Neural progenitor cell (in vitro differentiated cells): ENCODE data around the gene PIP5K1B. TPM values are rescaled to one million over a fixed set of nuclear protein-coding genes. Genes with fewer than 3 reads are reported as not detected.

ENCODE experiments used
- DNase-seq: peaks from one replicate; pipeline ENCODE4 v3.0.0-alpha.2; 2016; ENCODE audit warnings: low spot score
- H2AFZ ChIP-seq: fragments of 200-600 bp; sonication (generic); replicated peaks from 2 replicates; pipeline ENCODE4 v1.6.1; 2016; ENCODE audit warnings: antibody characterized with exemption
- H3F3A ChIP-seq: fragments of 200-600 bp; sonication (generic); 2 replicates; pipeline ENCODE4 v1.6.1; 2016; ENCODE audit warnings: antibody characterized with exemption, low read depth
- H3K27ac ChIP-seq: fragments of 200-600 bp; sonication (generic); 2 replicates; pipeline ENCODE4 v1.5.1; 2016; ENCODE audit warnings: mild to moderate bottlenecking
- H3K27me3 ChIP-seq: fragments of 200-600 bp; sonication (generic); 2 replicates; pipeline ENCODE4 v1.6.1; 2016; ENCODE audit warnings: mild to moderate bottlenecking, moderate library complexity
- H3K36me3 ChIP-seq: fragments of 200-600 bp; sonication (generic); 2 replicates; pipeline ENCODE4 v1.5.1; 2016
- H3K4me1 ChIP-seq: fragments of 200-600 bp; sonication (generic); 2 replicates; pipeline ENCODE4 v1.6.1; 2016; ENCODE audit warnings: mixed run types
- H3K4me2 ChIP-seq: fragments of 200-600 bp; sonication (generic); 2 replicates; pipeline ENCODE4 v1.6.1; 2016
- H3K4me3 ChIP-seq: fragments of 200-600 bp; sonication (generic); 2 replicates; pipeline ENCODE4 v1.5.1; 2016
- H3K79me2 ChIP-seq: fragments of 200-600 bp; sonication (generic); 2 replicates; pipeline ENCODE4 v1.6.1; 2016; ENCODE audit warnings: low read depth
- H3K9ac ChIP-seq: fragments of 200-600 bp; sonication (generic); 2 replicates; pipeline ENCODE4 v1.6.1; 2016
- H3K9me3 ChIP-seq: fragments of 200-600 bp; sonication (generic); 2 replicates; pipeline ENCODE4 v1.5.1; 2016; ENCODE audit warnings: low read depth
- H4K20me1 ChIP-seq: fragments of 200-600 bp; sonication (generic); 2 replicates; pipeline ENCODE4 v1.6.1; 2016; ENCODE audit warnings: low read depth
- H3K27ac Mint-ChIP-seq: 3 replicates; pipeline ENCODE4 v1.8.0; 2021; ENCODE audit warnings: mixed read lengths
- H3K27me3 Mint-ChIP-seq: 2 replicates; pipeline ENCODE4 v1.8.0; 2022; ENCODE audit warnings: low read depth, mild to moderate bottlenecking, inconsistent platforms, moderate library complexity, mixed read lengths; ENCODE audit not compliant: insufficient read depth
- H3K36me3 Mint-ChIP-seq: 3 replicates; pipeline ENCODE4 v1.8.0; 2021; ENCODE audit warnings: mixed read lengths
- H3K4me1 Mint-ChIP-seq: 3 replicates; pipeline ENCODE4 v1.8.0; 2021; ENCODE audit warnings: mixed read lengths
- H3K4me3 Mint-ChIP-seq: 3 replicates; pipeline ENCODE4 v1.8.0; 2021; ENCODE audit warnings: mild to moderate bottlenecking, moderate library complexity, mixed read lengths
- H3K9me3 Mint-ChIP-seq: 3 replicates; pipeline ENCODE4 v1.8.0; 2020; ENCODE audit warnings: mixed read lengths
- EZH2 ChIP-seq: fragments of 200-600 bp; sonication (generic); IDR thresholded peaks from 2 replicates; pipeline ENCODE4 v1.6.1; 2017; ENCODE audit warnings: antibody characterized with exemption, mild to moderate bottlenecking, moderate library complexity
- EZH2phosphoT487 ChIP-seq: fragments of 200-600 bp; sonication (generic); IDR thresholded peaks from 2 replicates; pipeline ENCODE4 v1.6.1; 2017; ENCODE audit warnings: antibody characterized with exemption
- total RNA-seq: library from RNA; depleted of rRNA; stranded (reverse); fragments of >200 nt; gene quantifications from 2 replicates; pipeline ENCODE4 v1.2.3, GENCODE V29; 2015; ENCODE audit warnings: low replicate concordance
- TF ChIP-seq, protein P1 (sequence below): fragments of 200-600 bp; sonication (generic); IDR thresholded peaks from 2 replicates; pipeline ENCODE4 v1.5.1; 2017; ENCODE audit warnings: antibody characterized with exemption, mild to moderate bottlenecking

Gene PIP5K1B
- total RNA-seq, 1 donor from 2014 or later, result 3.2 TPM

DNA sequence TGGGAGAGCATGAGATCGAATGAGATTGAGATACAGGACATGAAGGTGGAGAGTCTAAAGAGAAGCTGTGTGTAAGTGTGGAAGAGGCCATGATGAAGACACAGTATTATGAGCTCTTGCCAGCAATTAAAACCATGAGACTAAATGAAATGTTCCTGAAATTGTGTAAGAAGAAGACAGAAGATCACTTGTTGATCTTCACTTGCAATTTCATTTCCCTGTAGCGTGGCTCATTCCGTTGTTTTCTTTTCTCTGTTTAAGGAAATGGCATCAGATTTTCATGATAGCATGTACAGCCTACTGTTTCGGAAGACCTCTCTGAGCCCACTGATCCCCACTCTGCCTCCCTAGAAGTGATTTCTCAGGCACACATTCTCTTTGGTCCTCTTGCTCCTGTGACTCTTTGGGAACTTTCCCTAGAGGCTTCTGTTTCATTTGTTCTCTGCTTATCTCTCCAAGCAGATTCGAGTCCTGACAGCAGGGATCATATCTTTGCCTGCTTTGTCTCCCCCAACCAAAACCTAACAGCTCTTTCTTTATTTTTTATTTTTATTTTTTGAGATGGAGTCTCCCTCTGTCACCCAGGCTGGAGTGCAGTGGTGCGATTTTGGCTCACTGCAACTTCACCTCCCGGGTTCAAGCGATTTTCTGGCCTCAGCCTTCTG is 16.8 kb downstream of the PIP5K1B start:
- Histone ChIP-seq H4K20me1 (no peaks in the 10 kb centered on the region), H3K9me3 (no peaks in the 10 kb centered on the region), H3K27me3 (peaks cover 20% of the 10 kb centered on the region), H3K36me3 (no peaks in the 10 kb centered on the region), H3F3A (no peaks in the 10 kb centered on the region), H3K4me3 (no peak overlapping the region), H3K9ac (no peak overlapping the region), H3K79me2 (no peaks in the 10 kb centered on the region), H3K27ac (no peak overlapping the region), H3K4me2 (no peak overlapping the region), H2AFZ (no peak overlapping the region), H3K4me1 (peaks cover 15% of the 10 kb centered on the region)
- Mint-ChIP-seq H3K4me3 (no peak overlapping the region), H3K4me1 (peaks cover 17% of the 10 kb centered on the region), H3K27ac (no peak overlapping the region), H3K27me3 (no peaks in the 10 kb centered on the region), H3K9me3 (peaks cover 9% of the 10 kb centered on the region), H3K36me3 (peaks cover 6% of the 10 kb centered on the region)
- no peak for DNase-seq
- TF ChIP-seq EZH2phosphoT487 (no peak), EZH2 (no peak)
- TF ChIP-seq, protein P1, sequence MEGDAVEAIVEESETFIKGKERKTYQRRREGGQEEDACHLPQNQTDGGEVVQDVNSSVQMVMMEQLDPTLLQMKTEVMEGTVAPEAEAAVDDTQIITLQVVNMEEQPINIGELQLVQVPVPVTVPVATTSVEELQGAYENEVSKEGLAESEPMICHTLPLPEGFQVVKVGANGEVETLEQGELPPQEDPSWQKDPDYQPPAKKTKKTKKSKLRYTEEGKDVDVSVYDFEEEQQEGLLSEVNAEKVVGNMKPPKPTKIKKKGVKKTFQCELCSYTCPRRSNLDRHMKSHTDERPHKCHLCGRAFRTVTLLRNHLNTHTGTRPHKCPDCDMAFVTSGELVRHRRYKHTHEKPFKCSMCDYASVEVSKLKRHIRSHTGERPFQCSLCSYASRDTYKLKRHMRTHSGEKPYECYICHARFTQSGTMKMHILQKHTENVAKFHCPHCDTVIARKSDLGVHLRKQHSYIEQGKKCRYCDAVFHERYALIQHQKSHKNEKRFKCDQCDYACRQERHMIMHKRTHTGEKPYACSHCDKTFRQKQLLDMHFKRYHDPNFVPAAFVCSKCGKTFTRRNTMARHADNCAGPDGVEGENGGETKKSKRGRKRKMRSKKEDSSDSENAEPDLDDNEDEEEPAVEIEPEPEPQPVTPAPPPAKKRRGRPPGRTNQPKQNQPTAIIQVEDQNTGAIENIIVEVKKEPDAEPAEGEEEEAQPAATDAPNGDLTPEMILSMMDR, result no peak

GRCh38 chr9:68725070-68725469 is 20.0 kb downstream of the PIP5K1B start:
- Histone ChIP-seq H3K9ac (no peak overlapping the region), H3K4me3 (no peak overlapping the region), H3K27me3 (peaks cover 10% of the 10 kb centered on the region), H3K4me2 (no peak overlapping the region), H3K79me2 (no peaks in the 10 kb centered on the region), H2AFZ (no peak overlapping the region), H3K9me3 (no peaks in the 10 kb centered on the region), H4K20me1 (no peaks in the 10 kb centered on the region), H3K36me3 (no peaks in the 10 kb centered on the region), H3K27ac (no peak overlapping the region), H3F3A (no peaks in the 10 kb centered on the region), H3K4me1 (no peaks in the 10 kb centered on the region)
- H3K27me3 Mint-ChIP-seq, result no peaks in the 10 kb centered on the region
- peaks cover 24% of the 10 kb centered on the region for H3K36me3 Mint-ChIP-seq
- no peak overlapping the region for H3K27ac Mint-ChIP-seq
- H3K9me3 Mint-ChIP-seq, result peaks cover 9% of the 10 kb centered on the region
- peaks cover 3% of the 10 kb centered on the region for H3K4me1 Mint-ChIP-seq
- no peak for DNase-seq
- no peak overlapping the region for H3K4me3 Mint-ChIP-seq
- TF ChIP-seq, protein P1, result no peak
- TF ChIP-seq EZH2 (no peak), EZH2phosphoT487 (no peak)

DNA sequence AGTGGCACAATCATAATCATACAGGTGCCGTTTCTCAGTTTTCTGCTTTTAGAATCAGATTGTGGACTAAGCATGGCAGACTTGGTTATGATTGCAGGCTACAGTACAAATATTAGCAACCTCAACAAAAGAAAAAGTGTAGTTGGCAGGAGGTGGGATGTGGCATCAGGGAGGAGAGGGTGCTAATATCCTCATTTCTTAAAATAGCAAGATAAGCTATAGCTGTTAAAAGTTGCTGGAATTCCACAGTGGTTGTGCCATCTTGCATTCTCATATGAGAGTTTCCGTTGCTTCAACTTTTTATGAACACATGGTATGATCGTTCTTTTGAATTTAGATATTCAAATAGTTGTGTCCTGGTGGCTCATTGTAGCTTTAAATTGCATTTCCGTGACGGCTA is 21.4 kb downstream of the PIP5K1B start:
- H3K27ac ChIP-seq, result no peak overlapping the region
- H2AFZ ChIP-seq, result no peak overlapping the region
- peaks cover 3% of the 10 kb centered on the region for H3K4me1 Mint-ChIP-seq
- H3F3A ChIP-seq, result no peaks in the 10 kb centered on the region
- no peaks in the 10 kb centered on the region for H3K36me3 ChIP-seq
- no peak overlapping the region for H3K9ac ChIP-seq
- no peaks in the 10 kb centered on the region for H3K79me2 ChIP-seq
- no peaks in the 10 kb centered on the region for H3K9me3 ChIP-seq
- peaks cover 9% of the 10 kb centered on the region for H3K9me3 Mint-ChIP-seq
- no peak overlapping the region for H3K4me3 ChIP-seq
- TF ChIP-seq, protein P1, result no peak
- no peak for TF ChIP-seq EZH2phosphoT487
- TF ChIP-seq EZH2, result no peak
- no peak overlapping the region for H3K4me2 ChIP-seq
- H3K36me3 Mint-ChIP-seq, result peaks cover 32% of the 10 kb centered on the region
- H3K4me3 Mint-ChIP-seq, result no peak overlapping the region
- no peaks in the 10 kb centered on the region for H3K4me1 ChIP-seq
- no peak overlapping the region for H3K27ac Mint-ChIP-seq
- H3K27me3 ChIP-seq, result no peaks in the 10 kb centered on the region
- DNase-seq, result no peak
- no peaks in the 10 kb centered on the region for H4K20me1 ChIP-seq
- peaks cover 3% of the 10 kb centered on the region for H3K27me3 Mint-ChIP-seq
